Measurements from ENCODE around the gene FAHD1.

DNA sequence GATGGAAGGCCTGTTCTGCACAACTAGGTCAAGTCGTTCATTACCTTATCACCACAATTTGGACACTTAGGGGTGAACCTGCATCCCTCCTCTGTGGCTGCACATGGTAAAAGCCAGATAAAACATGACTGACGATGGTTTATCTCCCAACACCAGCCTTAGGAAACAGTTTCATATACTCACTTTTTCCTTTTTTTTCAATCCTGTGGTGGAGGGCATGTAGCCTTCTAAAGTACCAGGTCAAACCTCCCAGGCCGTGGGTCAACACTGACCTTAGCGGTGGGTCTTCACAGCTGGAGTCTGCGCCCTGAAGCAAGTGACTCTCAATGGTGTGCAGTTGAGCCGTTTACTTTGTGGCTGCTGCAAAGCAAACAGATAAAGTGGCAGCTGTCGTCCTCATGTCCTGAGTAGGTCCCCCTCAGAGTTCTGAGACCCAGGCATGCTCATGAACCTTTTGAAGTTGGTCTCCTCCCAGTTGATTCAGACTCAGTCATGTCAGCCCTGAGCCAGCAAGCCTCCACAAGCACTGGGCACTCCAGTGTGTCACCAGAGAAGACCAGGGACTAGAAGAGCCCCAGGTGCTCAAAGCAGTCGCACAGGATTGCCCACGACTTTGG is 5.9 kb downstream of the FAHD1 start:
- TF ChIP-seq EZH2 (IDR thresholded peaks at IDR 0.05; ENCODE audit: insufficient read depth, poor library complexity, severe bottlenecking) (no peak), EZH2phosphoT487 (IDR thresholded peaks at IDR 0.05; ENCODE audit: insufficient read depth, low read depth) (no peak)

Measured in GM23248 (cell line).